Uterus (tissue), 2 donors: ENCODE measurements around the gene ZBTB7C.

Experiments
- CTCF ChIP-seq, 4 experiments: fragments of 200-600 bp in 2 of 4; fragments of 450-650 bp in 2 of 4; sonication (generic) in 2 of 4; IDR thresholded peaks; one replicate each; pipeline ENCODE4 v1.5.1; 2016 to 2019; ENCODE audit warnings: antibody characterized with exemption in 4 of 4, mild to moderate bottlenecking in 2 of 4, moderate library complexity in 1 of 4
- POLR2A ChIP-seq, 2 donors: fragments of 450-650 bp; IDR thresholded peaks; one replicate each; pipeline ENCODE4 v1.6.1; 2016; ENCODE audit warnings: antibody characterized with exemption in 2 of 2, mild to moderate bottlenecking in 1 of 2, moderate library complexity in 1 of 2

DNA sequence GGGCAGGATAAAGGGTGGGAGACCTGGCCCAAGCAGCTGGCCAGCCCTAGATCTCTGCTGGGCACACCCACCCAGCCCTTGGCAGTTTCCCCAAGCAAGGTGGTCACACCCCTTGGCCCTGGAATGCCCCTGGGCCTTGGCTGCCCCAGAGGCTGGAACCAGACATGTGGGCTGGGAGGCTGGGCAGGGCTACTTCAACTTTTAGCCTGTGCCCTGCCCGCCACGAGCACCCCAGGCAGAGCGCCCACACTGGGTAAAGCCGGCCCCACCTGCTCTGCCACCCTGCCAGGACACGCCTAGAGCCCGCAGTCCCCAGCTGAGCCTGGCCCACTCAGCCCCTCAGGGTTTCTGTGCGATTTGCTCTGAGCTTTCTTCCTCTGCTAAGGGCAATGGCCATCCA is 359.0 kb downstream of the ZBTB7C start:
- TF ChIP-seq CTCF (IDR thresholded peaks at IDR 0.05) (no peak), POLR2A (IDR thresholded peaks at IDR 0.05) (no peak)
